HepG2 (cell line): ENCODE measurements around the gene RHOBTB3. TPM values are rescaled to one million over a fixed set of nuclear protein-coding genes. Genes with fewer than 3 reads are reported as not detected.
A peak's percentile ranks its signal among the peaks of the same experiment; 100 is the strongest.

Experiments used
- ATAC-seq: fragments of 200-7000 bp; cut with Tn5 transposase; 3 replicates; pipeline ENCODE4 v1.9.1; 2020; ENCODE audit warnings: mild to moderate bottlenecking, moderate library complexity
- BruUV-seq: library from RNA; stranded (reverse); fragments of 400-500 nt; replicated peaks from 2 replicates; lab custom pipeline; 2021; lab: Mats Ljungman, UMichigan
- CTCF ChIA-PET: fragments of 300-600 bp; formaldehyde crosslinking; extraction: SDS; loops from one replicate; lab custom pipeline; 2021; ENCODE audit warnings: low total read pairs, inconsistent platforms, low intra/inter-chr PET ratio; lab: Yijun Ruan, JAX
- POLR2A ChIA-PET: fragments of 350-600 bp; sonication (Branson Sonifier 250); formaldehyde crosslinking; loops from one replicate; lab custom pipeline; 2020; ENCODE audit warnings: antibody characterized with exemption, inconsistent platforms; lab: Yijun Ruan, JAX
- DNase-seq: peaks from one replicate; pipeline ENCODE4 v3.0.0-alpha.2; 2015; ENCODE audit warnings: low spot score
- FAIRE-seq: peaks from 3 replicates; lab custom pipeline; 2011; peaks lifted over from hg19 to GRCh38; lab: Jason Lieb, UNC
- H2AFZ ChIP-seq: one replicate; pipeline ENCODE4 v1.6.1; 2011; ENCODE audit warnings: low read length, inconsistent platforms
- H3K27ac ChIP-seq: fragments of 300-600 bp; 3 replicates; pipeline ENCODE4 v1.8.0; 2011; ENCODE audit warnings: mixed run types, mild to moderate bottlenecking, mixed read lengths, low read length, inconsistent platforms; ENCODE audit not compliant: insufficient read depth; ENCODE audit errors: extremely low read length
- H3K27me3 ChIP-seq, 2 experiments: fragments of 200-600 bp in 1 of 2; 2 replicates in 1 of 2; 3 replicates in 1 of 2; pipeline versions ENCODE4 v1.6.0 to v1.8.0; 2011; ENCODE audit warnings: low read length in 2 of 2, mild to moderate bottlenecking in 2 of 2, moderate library complexity in 2 of 2, inconsistent platforms in 1 of 2; ENCODE audit not compliant: insufficient read depth in 2 of 2, control insufficient read depth in 1 of 2
- H3K36me3 ChIP-seq, 2 experiments: fragments of 200-600 bp in 1 of 2; replicated peaks in 1 of 2; 2 replicates in 1 of 2; 3 replicates in 1 of 2; pipeline versions ENCODE4 v1.5.1 to v1.8.0; 2011; ENCODE audit warnings: low read length in 2 of 2, inconsistent platforms in 1 of 2; ENCODE audit not compliant: insufficient read depth in 2 of 2, control insufficient read depth in 1 of 2
- H3K4me1 ChIP-seq: 2 replicates; pipeline ENCODE4 v1.5.1; 2012; ENCODE audit warnings: low read length, inconsistent platforms; ENCODE audit not compliant: insufficient read depth
- H3K4me2 ChIP-seq: 2 replicates; pipeline ENCODE4 v1.6.0; 2011; ENCODE audit warnings: low read depth, low read length, inconsistent platforms
- H3K4me3 ChIP-seq, 3 experiments: fragments of 200-600 bp in 1 of 3; sonication (generic), shearing (Covaris generic) in 1 of 3; replicated peaks in 1 of 3; 2 replicates each; pipeline ENCODE4 v1.5.1; 2011 to 2016; ENCODE audit warnings: low read length in 3 of 3, inconsistent platforms in 2 of 3, low read depth in 2 of 3, mild to moderate bottlenecking in 2 of 3, control low read depth in 1 of 3, mixed read lengths in 1 of 3; ENCODE audit not compliant: insufficient read depth in 1 of 3
- H3K79me2 ChIP-seq: one replicate; pipeline ENCODE4 v1.6.1; 2011; ENCODE audit warnings: low read length, inconsistent platforms; ENCODE audit not compliant: insufficient read depth
- H3K9ac ChIP-seq: 2 replicates; pipeline ENCODE4 v1.6.0; 2011; ENCODE audit warnings: mild to moderate bottlenecking, low read depth, low read length, inconsistent platforms; ENCODE audit not compliant: insufficient read depth
- H3K9me3 ChIP-seq: 2 replicates; pipeline ENCODE4 v1.5.1; 2012; ENCODE audit warnings: mild to moderate bottlenecking, low read length
- H4K20me1 ChIP-seq: 2 replicates; pipeline ENCODE4 v1.6.0; 2011; ENCODE audit warnings: inconsistent platforms, mild to moderate bottlenecking, low read length, moderate library complexity; ENCODE audit not compliant: insufficient read depth
- AGO2 ChIP-seq: fragments of 200-400 bp; formaldehyde crosslinking; optimal IDR thresholded peaks from 2 replicates; pipeline ENCODE3; 2017; ENCODE audit warnings: mild to moderate bottlenecking, low read depth, low read length, moderate library complexity
- ETV5 ChIP-seq: IDR thresholded peaks from 2 replicates; pipeline ENCODE4 v1.6.1; 2018; ENCODE audit warnings: missing biosample characterization, missing genetic modification reagents, inconsistent platforms, borderline replicate concordance
- MLLT10 ChIP-seq: sonication (generic); formaldehyde crosslinking; IDR thresholded peaks from 2 replicates; pipeline ENCODE4 v1.4.0; 2020; ENCODE audit warnings: missing genetic modification reagents
- MTF1 ChIP-seq: sonication (generic); formaldehyde crosslinking; IDR thresholded peaks from 2 replicates; pipeline ENCODE4 v1.5.0; 2020; ENCODE audit warnings: missing genetic modification reagents
- ZBTB21 ChIP-seq: sonication (generic); formaldehyde crosslinking; IDR thresholded peaks from 2 replicates; pipeline ENCODE4 v1.4.0; 2020; ENCODE audit warnings: missing genetic modification reagents
- ZNF225 ChIP-seq: sonication (generic); formaldehyde crosslinking; IDR thresholded peaks from 2 replicates; pipeline ENCODE4 v1.4.0; 2020; ENCODE audit warnings: mild to moderate bottlenecking, missing genetic modification reagents
- ZNF235 ChIP-seq: sonication (generic); formaldehyde crosslinking; IDR thresholded peaks from 2 replicates; pipeline ENCODE4 v1.8.1; 2023; ENCODE audit warnings: mild to moderate bottlenecking, missing genetic modification reagents, borderline replicate concordance
- ZNF557 ChIP-seq: sonication (generic); formaldehyde crosslinking; IDR thresholded peaks from 2 replicates; pipeline ENCODE4 v1.4.0; 2020; ENCODE audit warnings: missing genetic modification reagents
- WGBS: methylation state at CpG from one replicate; pipeline ENCODE4 v1.1.6; 2017; ENCODE audit warnings: low lambda C conversion rate; 5-methylcytosine and 5-hydroxymethylcytosine counted together
- in situ Hi-C: cut with HindIII; loops from 2 replicates; pipeline ENCODE4 v1.10.0; 2017; ENCODE audit warnings: low pct_unique_long_range_greater_than_20kb; ENCODE audit not compliant: extremely low pct_ligation_motif_present
- intact Hi-C: fragments of 100-400 bp; cut with micrococcal nuclease; formaldehyde crosslinking; loops from one replicate; pipeline ENCODE4 v1.10.0; 2022; ENCODE audit not compliant: unreplicated experiment
- polyA plus RNA-seq, 8 experiments: library from polyadenylated mRNA; depleted of rRNA in 3 of 8; stranded (reverse) in 7 of 8; unstranded in 1 of 8; fragments of >200 nt; fragmentation: Illumina TruSeq in 4 of 8; extraction: Trizol in 4 of 8; gene quantifications; 2 replicates each; pipeline versions ENCODE4 v1.2.1 to v1.2.3, GENCODE V29; 2011 to 2016; ENCODE audit warnings: low read depth in 4 of 8, missing spikeins in 1 of 8, mixed read lengths in 1 of 8; ENCODE audit not compliant: insufficient read depth in 1 of 8
- total RNA-seq, 5 experiments: library from RNA; depleted of rRNA; stranded (reverse); fragments of >200 nt; fragmentation: Illumina TruSeq; extraction: Trizol; gene quantifications; 2 replicates each; pipeline ENCODE4 v1.2.3, GENCODE V29; 2016; ENCODE audit warnings: low read depth in 1 of 5
- TF ChIP-seq, protein P1 (sequence below): sonication (generic); formaldehyde crosslinking; IDR thresholded peaks from 2 replicates; pipeline ENCODE4 v1.5.1; 2020; ENCODE audit warnings: mild to moderate bottlenecking, moderate library complexity, missing genetic modification reagents
- TF ChIP-seq, protein P2 (sequence below): sonication (generic); formaldehyde crosslinking; IDR thresholded peaks from 2 replicates; pipeline ENCODE4 v1.5.1; 2020; ENCODE audit warnings: missing genetic modification reagents, mild to moderate bottlenecking, borderline replicate concordance
- TF ChIP-seq, protein P3 (sequence below): sonication (generic); formaldehyde crosslinking; IDR thresholded peaks from one replicate; pipeline ENCODE4 v1.5.1; 2020; ENCODE audit warnings: mild to moderate bottlenecking, missing genetic modification reagents; ENCODE audit errors: not compliant biosample characterization

The RHOBTB3 gene
- total and polyA plus RNA-seq, 2 of the 13 experiments (the other 11 are each of a cell fraction or from before 2014, with no cell fraction given), result 31.6 to 35.4 TPM

DNA sequence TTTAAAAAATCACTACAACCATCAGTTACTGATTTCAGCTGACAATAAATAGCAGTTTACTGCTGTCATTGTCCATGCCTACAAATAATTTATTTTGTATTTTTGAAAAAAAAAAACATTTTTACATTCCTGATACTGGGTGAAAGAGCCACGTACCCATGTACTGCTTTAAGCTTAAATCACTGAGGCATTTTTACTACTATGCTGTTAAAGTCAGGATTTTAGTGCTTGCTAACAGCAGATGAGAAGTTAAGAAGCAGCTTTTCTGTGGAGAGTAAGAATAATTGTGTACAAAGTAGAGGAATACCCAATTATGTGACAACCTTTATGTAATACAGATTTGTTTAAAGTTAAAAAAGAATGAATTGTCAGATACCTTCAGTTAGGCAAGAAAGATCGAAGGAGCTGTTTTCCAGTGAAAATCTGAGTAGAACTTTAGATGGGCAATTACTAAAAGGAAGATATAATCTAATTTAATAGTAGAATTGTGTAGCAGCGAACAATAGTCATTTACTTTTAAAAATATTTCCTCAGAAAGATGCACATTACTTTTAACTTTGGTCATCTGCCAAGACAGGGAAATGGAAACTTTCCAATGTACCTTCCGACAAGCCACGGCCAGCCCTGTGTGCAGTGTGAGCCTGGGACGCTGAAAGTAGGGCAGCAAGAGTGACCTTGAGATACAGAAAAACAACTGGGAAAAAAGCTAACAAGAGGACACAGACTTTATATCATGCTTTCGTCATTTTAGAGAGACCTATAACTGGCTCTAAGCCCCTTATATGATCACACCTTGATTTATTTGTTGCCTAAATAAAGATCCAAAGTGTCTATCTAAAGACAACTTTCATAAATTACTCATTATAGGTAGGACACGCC is 39.9 kb downstream of the RHOBTB3 start (continued):
- TF ChIP-seq, protein P1, sequence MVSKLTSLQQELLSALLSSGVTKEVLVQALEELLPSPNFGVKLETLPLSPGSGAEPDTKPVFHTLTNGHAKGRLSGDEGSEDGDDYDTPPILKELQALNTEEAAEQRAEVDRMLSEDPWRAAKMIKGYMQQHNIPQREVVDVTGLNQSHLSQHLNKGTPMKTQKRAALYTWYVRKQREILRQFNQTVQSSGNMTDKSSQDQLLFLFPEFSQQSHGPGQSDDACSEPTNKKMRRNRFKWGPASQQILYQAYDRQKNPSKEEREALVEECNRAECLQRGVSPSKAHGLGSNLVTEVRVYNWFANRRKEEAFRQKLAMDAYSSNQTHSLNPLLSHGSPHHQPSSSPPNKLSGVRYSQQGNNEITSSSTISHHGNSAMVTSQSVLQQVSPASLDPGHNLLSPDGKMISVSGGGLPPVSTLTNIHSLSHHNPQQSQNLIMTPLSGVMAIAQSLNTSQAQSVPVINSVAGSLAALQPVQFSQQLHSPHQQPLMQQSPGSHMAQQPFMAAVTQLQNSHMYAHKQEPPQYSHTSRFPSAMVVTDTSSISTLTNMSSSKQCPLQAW (CRISPR knock-in tag), result no peak
- TF ChIP-seq ZBTB21, result 0 out of 2 replicates have a peak, but pooled peaks have one; percentile 44

DNA sequence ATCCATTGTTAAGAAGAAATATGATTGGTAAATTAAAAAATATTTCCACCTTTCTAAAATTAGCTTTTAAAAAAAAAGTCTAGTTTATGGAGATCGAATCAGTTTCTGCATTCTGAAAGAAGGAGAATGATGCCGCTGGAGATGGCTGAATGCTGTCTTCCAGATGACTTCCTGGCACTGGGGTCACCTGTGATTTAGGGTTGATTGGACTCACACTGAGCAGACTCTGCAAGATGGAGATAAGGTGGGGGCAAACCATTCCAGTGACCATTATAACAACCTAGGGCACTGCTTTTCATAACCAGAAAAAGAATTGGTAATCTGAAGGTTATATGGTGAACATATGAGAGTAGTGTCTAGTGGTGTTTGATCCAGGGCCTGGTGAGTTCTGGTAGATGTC is 40.8 kb downstream of the RHOBTB3 start:
- H3K36me3 ChIP-seq, result peaks cover 0 to 13% of the 10 kb centered on the region in 2 experiments; a peak in 2 of 5 replicates
- H4K20me1 ChIP-seq, result no peaks in the 10 kb centered on the region
- H3K9ac ChIP-seq, result no peak overlapping the region
- DNase-seq, result no peak
- no peak overlapping the region for H3K27ac ChIP-seq
- no peak for ATAC-seq
- in situ Hi-C loops, result no loop called here
- POLR2A ChIA-PET, result interaction anchor here (1.1 to 4.4 kb wide), 7 partner anchors 10 to 125 kb away, joined by 4 to 16 read pairs (median 7); partner anchors contain the start of genes GLRX, RFESD and RHOBTB3
- no peak overlapping the region for H2AFZ ChIP-seq
- CTCF ChIA-PET, result no interaction called here
- H3K27me3 ChIP-seq, result no peaks in the 10 kb centered on the region
- H3K4me3 ChIP-seq, result no peak overlapping the region
- no peak for FAIRE-seq
- intact Hi-C loops, result no loop called here
- 92% methylated on average over 2 of the region's 2 CpGs for WGBS
- no peak overlapping the region for H3K4me2 ChIP-seq
- no peaks in the 10 kb centered on the region for H3K79me2 ChIP-seq
- peaks cover 26% of the 10 kb centered on the region for H3K4me1 ChIP-seq
- no TSS peak for BruUV-seq
- H3K9me3 ChIP-seq, result no peaks in the 10 kb centered on the region
- TF ChIP-seq ZNF557 (CRISPR knock-in tag) (no peak), MTF1 (CRISPR knock-in tag) (no peak), MLLT10 (CRISPR knock-in tag) (no peak), ZNF225 (CRISPR knock-in tag) (no peak), ETV5 (CRISPR knock-in tag) (no peak), ZNF235 (CRISPR knock-in tag) (no peak), AGO2 (no peak)
- TF ChIP-seq, protein P2, sequence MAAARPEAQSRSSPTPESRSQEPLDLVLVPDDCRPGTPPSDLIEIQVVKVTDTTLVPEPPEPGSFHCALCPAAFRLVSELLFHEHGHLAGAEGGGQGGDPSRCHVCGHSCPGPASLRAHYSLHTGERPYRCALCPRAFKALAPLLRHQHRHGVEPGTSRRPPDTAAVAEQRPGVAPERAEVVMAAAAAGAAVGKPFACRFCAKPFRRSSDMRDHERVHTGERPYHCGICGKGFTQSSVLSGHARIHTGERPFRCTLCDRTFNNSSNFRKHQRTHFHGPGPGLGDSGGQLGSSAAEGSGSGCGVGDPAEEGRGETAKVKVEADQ, result no peak
- TF ChIP-seq, protein P3, sequence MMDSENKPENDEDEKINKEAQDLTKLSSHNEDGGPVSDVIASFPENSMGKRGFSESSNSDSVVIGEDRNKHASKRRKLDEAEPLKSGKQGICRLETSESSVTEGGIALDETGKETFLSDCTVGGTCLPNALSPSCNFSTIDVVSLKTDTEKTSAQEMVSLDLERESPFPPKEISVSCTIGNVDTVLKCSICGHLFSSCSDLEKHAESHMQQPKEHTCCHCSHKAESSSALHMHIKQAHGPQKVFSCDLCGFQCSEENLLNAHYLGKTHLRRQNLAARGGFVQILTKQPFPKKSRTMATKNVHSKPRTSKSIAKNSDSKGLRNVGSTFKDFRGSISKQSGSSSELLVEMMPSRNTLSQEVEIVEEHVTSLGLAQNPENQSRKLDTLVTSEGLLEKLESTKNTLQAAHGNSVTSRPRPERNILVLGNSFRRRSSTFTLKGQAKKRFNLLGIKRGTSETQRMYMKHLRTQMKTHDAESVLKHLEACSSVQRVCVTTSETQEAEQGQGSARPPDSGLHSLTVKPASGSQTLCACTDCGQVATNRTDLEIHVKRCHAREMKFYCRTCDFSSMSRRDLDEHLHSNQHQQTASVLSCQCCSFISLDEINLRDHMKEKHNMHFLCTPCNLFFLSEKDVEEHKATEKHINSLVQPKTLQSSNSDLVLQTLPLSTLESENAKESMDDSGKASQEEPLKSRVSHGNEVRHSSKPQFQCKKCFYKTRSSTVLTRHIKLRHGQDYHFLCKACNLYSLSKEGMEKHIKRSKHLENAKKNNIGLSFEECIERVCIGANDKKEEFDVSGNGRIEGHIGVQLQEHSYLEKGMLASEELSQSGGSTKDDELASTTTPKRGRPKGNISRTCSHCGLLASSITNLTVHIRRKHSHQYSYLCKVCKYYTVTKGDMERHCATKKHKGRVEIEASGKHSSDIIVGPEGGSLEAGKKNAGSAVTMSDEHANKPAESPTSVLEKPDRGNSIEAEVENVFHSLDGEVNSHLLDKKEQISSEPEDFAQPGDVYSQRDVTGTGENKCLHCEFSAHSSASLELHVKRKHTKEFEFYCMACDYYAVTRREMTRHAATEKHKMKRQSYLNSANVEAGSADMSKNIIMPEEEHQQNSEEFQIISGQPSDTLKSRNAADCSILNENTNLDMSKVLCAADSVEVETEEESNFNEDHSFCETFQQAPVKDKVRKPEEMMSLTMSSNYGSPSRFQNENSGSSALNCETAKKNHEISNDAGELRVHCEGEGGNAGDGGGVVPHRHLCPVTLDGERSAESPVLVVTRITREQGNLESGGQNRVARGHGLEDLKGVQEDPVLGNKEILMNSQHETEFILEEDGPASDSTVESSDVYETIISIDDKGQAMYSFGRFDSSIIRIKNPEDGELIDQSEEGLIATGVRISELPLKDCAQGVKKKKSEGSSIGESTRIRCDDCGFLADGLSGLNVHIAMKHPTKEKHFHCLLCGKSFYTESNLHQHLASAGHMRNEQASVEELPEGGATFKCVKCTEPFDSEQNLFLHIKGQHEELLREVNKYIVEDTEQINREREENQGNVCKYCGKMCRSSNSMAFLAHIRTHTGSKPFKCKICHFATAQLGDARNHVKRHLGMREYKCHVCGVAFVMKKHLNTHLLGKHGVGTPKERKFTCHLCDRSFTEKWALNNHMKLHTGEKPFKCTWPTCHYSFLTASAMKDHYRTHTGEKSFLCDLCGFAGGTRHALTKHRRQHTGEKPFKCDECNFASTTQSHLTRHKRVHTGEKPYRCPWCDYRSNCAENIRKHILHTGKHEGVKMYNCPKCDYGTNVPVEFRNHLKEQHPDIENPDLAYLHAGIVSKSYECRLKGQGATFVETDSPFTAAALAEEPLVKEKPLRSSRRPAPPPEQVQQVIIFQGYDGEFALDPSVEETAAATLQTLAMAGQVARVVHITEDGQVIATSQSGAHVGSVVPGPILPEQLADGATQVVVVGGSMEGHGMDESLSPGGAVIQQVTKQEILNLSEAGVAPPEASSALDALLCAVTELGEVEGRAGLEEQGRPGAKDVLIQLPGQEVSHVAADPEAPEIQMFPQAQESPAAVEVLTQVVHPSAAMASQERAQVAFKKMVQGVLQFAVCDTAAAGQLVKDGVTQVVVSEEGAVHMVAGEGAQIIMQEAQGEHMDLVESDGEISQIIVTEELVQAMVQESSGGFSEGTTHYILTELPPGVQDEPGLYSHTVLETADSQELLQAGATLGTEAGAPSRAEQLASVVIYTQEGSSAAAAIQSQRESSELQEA (CRISPR knock-in tag), result no peak
